Ovary (tissue), 9 donors: Measurements from ENCODE around the gene TXNDC15. TPM values are rescaled to one million over a fixed set of nuclear protein-coding genes. Genes with fewer than 3 reads are reported as not detected.

Experiments used
- DNase-seq, 5 donors: peaks; one replicate each; pipeline ENCODE4 v3.0.0-alpha.2; 2019 to 2020
- H3K27ac ChIP-seq, 2 donors: fragments of 200-600 bp; one replicate each; pipeline versions ENCODE4 v1.5.1 to v1.8.0; 2019 to 2022
- H3K27me3 ChIP-seq: fragments of 200-600 bp; one replicate; pipeline ENCODE4 v1.8.0; 2022
- H3K36me3 ChIP-seq: fragments of 200-600 bp; sonication (generic); one replicate; pipeline ENCODE4 v1.5.1; 2019
- H3K4me1 ChIP-seq: one replicate; pipeline ENCODE4 v1.8.1; 2013; ENCODE audit warnings: mild to moderate bottlenecking, moderate library complexity; ENCODE audit not compliant: insufficient read depth
- H3K4me3 ChIP-seq: fragments of 200-600 bp; sonication (generic); one replicate; pipeline ENCODE4 v1.5.1; 2017
- H3K9me3 ChIP-seq, 2 donors: fragments of 200-600 bp in 1 of 2; sonication (generic) in 1 of 2; one replicate each; pipeline versions ENCODE4 v1.5.1 to v1.8.1; 2013 to 2019; ENCODE audit warnings: mild to moderate bottlenecking in 1 of 2, moderate library complexity in 1 of 2
- CTCF ChIP-seq, 3 donors: fragments of 450-650 bp in 2 of 3; fragments of 200-600 bp in 1 of 3; IDR thresholded peaks; one replicate each; pipeline versions ENCODE4 v1.5.1 to v1.8.0; 2016 to 2022; ENCODE audit warnings: antibody characterized with exemption in 3 of 3, mild to moderate bottlenecking in 1 of 3
- EP300 ChIP-seq: sonication (generic); formaldehyde crosslinking; IDR thresholded peaks from one replicate; pipeline ENCODE4 v1.6.1; 2017; ENCODE audit warnings: antibody characterized with exemption
- POLR2A ChIP-seq: fragments of 450-650 bp; IDR thresholded peaks from one replicate; pipeline ENCODE4 v1.6.1; 2017; ENCODE audit warnings: antibody characterized with exemption, mild to moderate bottlenecking, moderate library complexity
- WGBS, 3 donors: extraction: QIAGEN DNeasy Blood & Tissue Kit in 1 of 3; methylation state at CpG; one replicate each; pipeline versions ENCODE4 v1.1.5 to v1.1.7; 2013 to 2017; 5-methylcytosine and 5-hydroxymethylcytosine counted together
- intact Hi-C, 4 donors: fragments of 100-400 bp; cut with DNase I; formaldehyde crosslinking; loops; one replicate each; pipeline versions ENCODE4 v1.11.0 to v1.15.1; 2022 to 2023
- polyA plus RNA-seq, 2 donors: library from polyadenylated mRNA; stranded (reverse); fragments of 200-250 nt in 1 of 2; fragments of 350-450 nt in 1 of 2; fragmentation: Illumina TruSeq in 1 of 2; extraction: RNeasy Lipid Tissue Mini Kit (QIAGEN cat#74804) in 1 of 2; gene quantifications; one replicate each; pipeline ENCODE4 v1.2.3, GENCODE V29; 2013 to 2014
- total RNA-seq, 7 donors: library from RNA; depleted of rRNA in 2 of 7; stranded (reverse); fragments of >200 nt in 2 of 7; fragmentation: NEBNext Ultra II Directional in 3 of 7; extraction: Animal tissue kit (Norgen Biotek cat#: 25700) in 3 of 7; gene quantifications; one replicate each; pipeline versions ENCODE4 v1.1.0 to v1.2.4, GENCODE V29; 2016 to 2023
- donor health status: DM: no; HTN: no; CAD: no; lungs with moderate emphysema.
- donor health status: DM: no; HTN: no; CAD: no.
- donor health status: Bipolar disorder and iron deficiency.
- donor health status: DM: yes; HTN: yes; CAD: no.
- donor health status: DM: no; HTN: no; CAD: no.
- donor health status: DM: yes; HTN: yes; CAD: no.

The TXNDC15 gene
- total and polyA plus RNA-seq, 9 donors: 55.3 to 150 (median 71.4) TPM

- no peaks in the 10 kb centered on the region for H3K36me3 ChIP-seq
- WGBS, 3 donors: 15 to 34% (median 30%) methylated on average over 3 of the region's 3 CpGs
- TF ChIP-seq POLR2A (no peak), EP300 (no peak), CTCF (IDR thresholded peaks at IDR 0.05) (no peak)
These were observed 39.1 kb downstream of the TXNDC15 start for GRCh38 chr5:134913254-134913653.

GRCh38 chr5:134913795-134914194 is 39.6 kb downstream of the TXNDC15 start:
- Histone ChIP-seq H3K4me1 (peaks cover 4% of the 10 kb centered on the region), H3K4me3 (no peak overlapping the region), H3K36me3 (no peaks in the 10 kb centered on the region), H3K9me3 (no peaks in the 10 kb centered on the region), H3K27ac (no peak overlapping the region), H3K27me3 (no peaks in the 10 kb centered on the region)
- intact Hi-C loops: no loop called here
- 93 to 100% (median 100%) methylated on average over 1 of the region's 1 CpG for WGBS, 3 donors
- no peak for TF ChIP-seq EP300
- TF ChIP-seq CTCF (IDR thresholded peaks at IDR 0.05): no peak
- no peak for TF ChIP-seq POLR2A
- no peak for DNase-seq

More at GRCh38 chr5:134913254-134913653, 39.1 kb downstream of the TXNDC15 start:
- no peaks in the 10 kb centered on the region for H3K27me3 ChIP-seq
- no peak overlapping the region for H3K27ac ChIP-seq
- H3K4me3 ChIP-seq: no peak overlapping the region
- intact Hi-C loops: no loop called here
- H3K4me1 ChIP-seq: peaks cover 4% of the 10 kb centered on the region
- DNase-seq: peak in 2 of 5 donors; percentile 37 to 44
- no peaks in the 10 kb centered on the region for H3K9me3 ChIP-seq

- H3K27ac ChIP-seq: no peak overlapping the region
- no peaks in the 10 kb centered on the region for H3K9me3 ChIP-seq
- no peaks in the 10 kb centered on the region for H3K36me3 ChIP-seq
- H3K27me3 ChIP-seq: no peaks in the 10 kb centered on the region
- no peak overlapping the region for H3K4me3 ChIP-seq
- peaks cover 4% of the 10 kb centered on the region for H3K4me1 ChIP-seq
- TF ChIP-seq CTCF (IDR thresholded peaks at IDR 0.05) (no peak), EP300 (no peak), POLR2A (no peak)
- intact Hi-C loops: no loop called here
- DNase-seq: no peak
- WGBS, 3 donors: 89 to 94% (median 91%) methylated on average over 10 of the region's 10 CpGs
These were observed 43.1 kb downstream of the TXNDC15 start for GRCh38 chr5:134917070-134917815.

GRCh38 chr5:134918861-134919260 is 44.7 kb downstream of the TXNDC15 start:
- no peaks in the 10 kb centered on the region for H3K4me1 ChIP-seq
- no peaks in the 10 kb centered on the region for H3K36me3 ChIP-seq
- no peak for DNase-seq
- WGBS, 3 donors: 91 to 94% (median 93%) methylated on average over 3 of the region's 3 CpGs
- no peak for TF ChIP-seq POLR2A
- no peak for TF ChIP-seq EP300
- no peak for TF ChIP-seq CTCF (IDR thresholded peaks at IDR 0.05)
- H3K9me3 ChIP-seq: no peaks in the 10 kb centered on the region
- H3K27me3 ChIP-seq: no peaks in the 10 kb centered on the region
- no peak overlapping the region for H3K4me3 ChIP-seq
- no peak overlapping the region for H3K27ac ChIP-seq
- intact Hi-C loops: no loop called here
